Measurements from ENCODE around the gene CALR3. TPM values are rescaled to one million over a fixed set of nuclear protein-coding genes. Genes with fewer than 3 reads are reported as not detected.
"Not testable (repeated sequence)": the region's sequence is repeated elsewhere in the genome, so short reads cannot be mapped to it uniquely, and the experiment has no call there.

Gene CALR3
- total RNA-seq, 1 experiment from 2014 or later, result 0.71 TPM

DNA sequence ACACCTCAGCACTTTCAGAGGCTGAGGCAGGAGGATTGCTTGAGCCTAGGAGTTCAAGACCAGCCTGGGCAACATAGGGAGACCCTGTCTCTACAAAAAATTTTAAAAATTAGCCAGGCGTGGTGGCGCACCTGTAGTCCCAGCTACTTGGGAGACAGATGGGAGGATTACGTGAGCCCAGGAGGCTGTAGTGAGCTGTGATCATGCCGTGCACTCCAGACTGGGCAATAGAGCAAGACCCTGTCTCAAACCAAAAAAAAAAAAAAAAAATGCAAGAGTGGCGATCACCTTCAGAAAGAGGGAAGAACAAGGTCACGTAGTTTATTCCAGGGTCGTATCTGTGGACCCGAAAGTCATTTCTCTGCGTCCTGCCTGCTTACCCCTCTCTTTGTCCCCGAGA is 16.6 kb upstream of the CALR3 start:
- DNase-seq; H3K79me2 ChIP-seq (ENCODE audit: low read length); H3K4me2 ChIP-seq (ENCODE audit: low read depth, low read length, poor library complexity, severe bottlenecking); H3K27me3 ChIP-seq (ENCODE audit: low read length); H3K9ac ChIP-seq (ENCODE audit: low read length); H3K9me2 ChIP-seq (replicated peaks; ENCODE audit: insufficient read depth, low read length); H4K20me1 ChIP-seq (ENCODE audit: insufficient read depth, low read depth, low read length); H3K9me3 ChIP-seq (ENCODE audit: low read length); H3K4me3 ChIP-seq (ENCODE audit: low read length); H3K27ac ChIP-seq (ENCODE audit: low read length); H3K36me3 ChIP-seq (ENCODE audit: insufficient read depth, low read length); H2AFZ ChIP-seq (ENCODE audit: low read length): not testable (repeated sequence)
- peaks cover 11% of the 10 kb centered on the region for H3K4me1 ChIP-seq (ENCODE audit: low read length)

DNA sequence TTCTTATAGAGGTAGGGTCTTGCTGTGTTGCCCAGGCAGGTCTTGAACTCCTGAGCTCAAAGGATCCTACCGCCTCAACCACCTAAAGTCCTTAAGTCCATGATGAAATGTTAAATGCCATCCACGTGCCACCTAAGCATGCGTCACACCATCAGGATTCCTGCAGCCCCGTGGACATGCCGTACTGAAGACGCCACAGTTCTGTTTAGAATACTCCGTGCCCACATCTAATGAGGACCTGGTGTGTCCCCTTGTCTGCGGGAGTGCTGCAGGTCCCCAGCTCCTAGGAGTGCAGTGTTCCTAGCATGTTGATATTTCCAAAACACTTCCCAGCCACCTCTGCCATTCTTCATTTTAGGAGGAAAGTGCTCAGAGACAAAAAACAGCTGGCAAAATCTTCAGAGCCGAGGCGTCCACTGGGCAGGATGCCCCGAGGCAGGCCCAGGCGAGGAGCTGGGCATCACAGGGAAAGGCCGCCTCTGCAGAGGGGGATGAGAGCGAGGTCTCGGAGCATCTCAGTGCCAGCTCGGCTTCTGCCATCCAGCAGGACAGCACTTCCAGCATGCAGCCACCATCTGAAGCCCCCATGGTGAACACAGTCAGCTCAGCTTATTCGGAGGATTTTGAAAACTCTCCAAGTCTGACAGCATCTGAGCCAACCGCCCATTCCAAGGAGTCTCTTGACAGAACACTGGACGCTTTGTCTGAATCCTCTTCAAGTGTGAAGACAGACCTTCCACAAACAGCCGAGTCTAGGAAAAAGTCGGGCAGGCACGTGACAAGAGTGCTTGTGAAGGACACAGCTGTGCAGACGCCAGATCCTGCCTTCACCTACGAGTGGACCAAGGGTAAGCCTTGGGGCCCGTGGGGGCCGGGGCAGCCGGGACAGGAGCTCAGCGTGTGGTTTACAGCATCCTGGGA is 13.4 kb upstream of the CALR3 start:
- Histone ChIP-seq H3K4me2 (ENCODE audit: low read depth, low read length, poor library complexity, severe bottlenecking) (no peak overlapping the region), H3K4me1 (ENCODE audit: low read length) (peaks cover under 1% of the 10 kb centered on the region; the same call in 1 of the 2 replicates), H3K9me3 (ENCODE audit: low read length) (no peaks in the 10 kb centered on the region), H3K27ac (ENCODE audit: low read length) (no peak overlapping the region), H3K9ac (ENCODE audit: low read length) (no peak overlapping the region), H3K4me3 (ENCODE audit: low read length) (no peak overlapping the region), H2AFZ (ENCODE audit: low read length) (no peak overlapping the region), H3K36me3 (ENCODE audit: insufficient read depth, low read length) (0 out of 2 replicates have a peak, but pooled peaks cover 2% of the 10 kb centered on the region), H3K27me3 (ENCODE audit: low read length) (no peaks in the 10 kb centered on the region), H3K79me2 (ENCODE audit: low read length) (no peaks in the 10 kb centered on the region), H4K20me1 (ENCODE audit: insufficient read depth, low read depth, low read length) (no peaks in the 10 kb centered on the region), H3K9me2 (replicated peaks; ENCODE audit: insufficient read depth, low read length) (no peaks in the 10 kb centered on the region)
- no peak for DNase-seq

DNA sequence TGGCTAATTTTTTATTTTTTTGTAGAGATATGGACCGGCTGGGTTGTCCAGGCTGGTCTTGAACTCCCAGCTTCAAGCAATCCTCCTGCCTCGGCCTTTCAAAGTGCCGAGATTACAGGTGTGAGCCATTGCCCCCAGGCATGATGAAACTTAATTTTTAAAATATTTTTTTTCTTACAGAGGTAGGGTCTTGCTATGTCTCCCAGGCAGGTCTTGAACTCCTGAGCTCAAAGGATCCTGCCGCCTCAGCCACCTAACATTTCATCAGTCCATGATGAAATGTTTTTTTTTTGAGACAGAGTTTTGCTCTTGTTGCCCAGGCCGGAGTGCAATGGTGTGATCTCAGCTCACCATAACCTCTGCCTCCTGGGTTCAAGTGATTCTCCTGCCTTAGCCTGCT is 12.6 kb upstream of the CALR3 start:
- Histone ChIP-seq H3K9me2 (replicated peaks; ENCODE audit: insufficient read depth, low read length) (no peaks in the 10 kb centered on the region), H3K9ac (ENCODE audit: low read length) (no peak overlapping the region), H3K4me1 (ENCODE audit: low read length) (no peaks in the 10 kb centered on the region), H3K79me2 (ENCODE audit: low read length) (no peaks in the 10 kb centered on the region), H3K9me3 (ENCODE audit: low read length) (no peaks in the 10 kb centered on the region), H2AFZ (ENCODE audit: low read length) (no peak overlapping the region), H3K4me3 (ENCODE audit: low read length) (no peak overlapping the region), H3K36me3 (ENCODE audit: insufficient read depth, low read length) (0 out of 2 replicates have a peak, but pooled peaks cover 2% of the 10 kb centered on the region), H4K20me1 (ENCODE audit: insufficient read depth, low read depth, low read length) (no peaks in the 10 kb centered on the region), H3K27ac (ENCODE audit: low read length) (no peak overlapping the region), H3K4me2 (ENCODE audit: low read depth, low read length, poor library complexity, severe bottlenecking) (no peak overlapping the region), H3K27me3 (ENCODE audit: low read length) (no peaks in the 10 kb centered on the region)
- DNase-seq, result no peak

DNA sequence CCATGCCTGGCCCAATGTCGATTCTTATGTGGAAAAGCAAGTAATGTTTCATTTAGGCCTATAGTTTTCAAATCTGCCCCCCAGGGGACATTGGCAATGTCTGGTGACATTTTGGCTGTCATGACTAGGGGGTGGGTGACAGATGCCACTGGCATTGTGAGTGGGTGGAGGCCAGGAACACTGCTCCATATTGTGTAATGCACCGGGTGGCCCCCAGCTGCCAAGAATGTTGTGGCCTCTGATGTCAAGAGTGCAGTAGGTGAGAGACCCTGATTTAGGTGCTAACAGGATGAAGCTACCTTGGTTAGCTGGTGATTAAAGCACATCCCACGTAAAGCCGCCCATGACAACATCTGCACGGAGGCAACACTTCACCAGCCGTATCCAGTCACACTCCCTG is 11.0 kb upstream of the CALR3 start:
- Histone ChIP-seq H3K4me1 (ENCODE audit: low read length) (no peaks in the 10 kb centered on the region), H4K20me1 (ENCODE audit: insufficient read depth, low read depth, low read length) (no peaks in the 10 kb centered on the region), H3K27ac (ENCODE audit: low read length) (no peak overlapping the region), H3K4me3 (ENCODE audit: low read length) (no peak overlapping the region), H2AFZ (ENCODE audit: low read length) (no peak overlapping the region), H3K9me2 (replicated peaks; ENCODE audit: insufficient read depth, low read length) (no peaks in the 10 kb centered on the region), H3K27me3 (ENCODE audit: low read length) (no peaks in the 10 kb centered on the region), H3K36me3 (ENCODE audit: insufficient read depth, low read length) (0 out of 2 replicates have a peak, but pooled peaks cover 5% of the 10 kb centered on the region), H3K79me2 (ENCODE audit: low read length) (no peaks in the 10 kb centered on the region), H3K9me3 (ENCODE audit: low read length) (no peaks in the 10 kb centered on the region), H3K9ac (ENCODE audit: low read length) (no peak overlapping the region), H3K4me2 (ENCODE audit: low read depth, low read length, poor library complexity, severe bottlenecking) (no peak overlapping the region)
- no peak for DNase-seq

DNA sequence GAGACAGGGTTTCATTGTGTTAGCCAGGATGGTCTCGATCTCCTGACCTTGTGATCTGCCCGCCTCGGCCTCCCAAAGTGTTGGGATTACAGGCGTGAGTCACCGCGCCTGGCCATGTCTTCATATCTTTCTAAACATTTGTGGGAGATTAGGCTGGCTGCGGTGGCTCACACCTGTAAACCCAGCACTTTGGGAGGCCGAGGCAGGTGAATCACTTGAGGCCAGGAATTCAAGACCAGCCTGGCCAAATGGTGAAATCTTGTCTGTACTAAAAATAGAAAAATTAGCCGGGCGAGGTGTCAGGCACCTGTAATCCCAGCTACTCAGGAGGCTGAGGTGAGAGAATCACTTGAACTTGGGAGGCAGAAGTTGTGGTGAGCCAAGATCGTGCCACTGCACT is 10.2 kb upstream of the CALR3 start:
- H3K9me2 ChIP-seq (replicated peaks; ENCODE audit: insufficient read depth, low read length); H3K36me3 ChIP-seq (ENCODE audit: insufficient read depth, low read length); H2AFZ ChIP-seq (ENCODE audit: low read length); H3K27ac ChIP-seq (ENCODE audit: low read length); H3K4me3 ChIP-seq (ENCODE audit: low read length); H3K79me2 ChIP-seq (ENCODE audit: low read length); H3K9ac ChIP-seq (ENCODE audit: low read length); H3K9me3 ChIP-seq (ENCODE audit: low read length); H4K20me1 ChIP-seq (ENCODE audit: insufficient read depth, low read depth, low read length); H3K27me3 ChIP-seq (ENCODE audit: low read length); DNase-seq; H3K4me1 ChIP-seq (ENCODE audit: low read length); H3K4me2 ChIP-seq (ENCODE audit: low read depth, low read length, poor library complexity, severe bottlenecking): not testable (repeated sequence)

DNA sequence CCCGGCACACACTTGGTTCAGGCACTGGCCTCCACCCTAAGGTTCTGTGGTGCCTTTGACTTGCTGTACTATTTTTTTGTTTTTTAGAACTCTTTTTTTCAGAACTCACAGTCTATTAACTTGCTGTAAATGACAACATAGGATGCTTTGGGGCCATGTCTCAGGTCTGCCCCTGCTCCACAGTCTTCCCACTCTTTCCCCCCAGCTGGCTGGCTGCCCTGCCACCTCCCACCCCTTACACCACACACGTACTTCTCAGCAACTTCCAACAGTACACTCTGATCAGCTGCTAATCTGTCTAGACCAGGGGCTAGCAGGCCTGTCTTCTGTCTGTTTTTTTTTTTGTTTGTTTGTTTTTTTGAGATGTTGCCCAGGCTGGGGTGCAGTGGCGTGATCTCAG is 8.3 kb upstream of the CALR3 start:
- no peak overlapping the region for H2AFZ ChIP-seq (ENCODE audit: low read length)
- peaks cover 7% of the 10 kb centered on the region for H3K79me2 ChIP-seq (ENCODE audit: low read length)
- H3K4me1 ChIP-seq (ENCODE audit: low read length), result no peaks in the 10 kb centered on the region
- H3K4me3 ChIP-seq (ENCODE audit: low read length), result no peak overlapping the region
- H3K4me2 ChIP-seq (ENCODE audit: low read depth, low read length, poor library complexity, severe bottlenecking), result no peak overlapping the region
- peaks cover 12% of the 10 kb centered on the region; the same call in 1 of the 2 replicates for H3K36me3 ChIP-seq (ENCODE audit: insufficient read depth, low read length)
- no peaks in the 10 kb centered on the region for H3K27me3 ChIP-seq (ENCODE audit: low read length)
- H3K9me2 ChIP-seq (replicated peaks; ENCODE audit: insufficient read depth, low read length), result no peaks in the 10 kb centered on the region
- no peak overlapping the region for H3K9ac ChIP-seq (ENCODE audit: low read length)
- H4K20me1 ChIP-seq (ENCODE audit: insufficient read depth, low read depth, low read length), result no peaks in the 10 kb centered on the region
- H3K27ac ChIP-seq (ENCODE audit: low read length), result no peak overlapping the region
- DNase-seq, result no peak
- no peaks in the 10 kb centered on the region for H3K9me3 ChIP-seq (ENCODE audit: low read length)

DNA sequence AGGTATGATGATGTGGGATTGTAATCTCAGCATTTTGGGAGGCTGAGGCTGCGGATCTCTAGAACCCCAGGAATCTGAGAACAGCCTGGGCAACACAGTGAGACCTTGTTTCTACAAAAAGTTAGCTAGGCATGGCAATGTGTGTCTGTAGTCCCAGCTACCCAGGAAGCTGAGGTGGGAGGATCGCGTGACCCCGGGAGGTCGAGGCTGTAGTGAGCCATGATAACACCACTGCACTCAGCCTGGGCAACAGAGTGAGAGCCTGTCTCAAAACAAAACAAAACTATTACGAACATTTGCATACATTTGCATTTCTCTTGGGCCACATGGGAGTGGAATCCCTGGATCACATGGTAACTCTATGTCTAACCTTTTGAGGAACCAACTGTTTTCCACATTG is 1.9 kb upstream of the CALR3 start:
- Histone ChIP-seq H3K4me2 (ENCODE audit: low read depth, low read length, poor library complexity, severe bottlenecking) (peak overlapping the region; percentile 61), H3K9me3 (ENCODE audit: low read length) (no peaks in the 10 kb centered on the region), H4K20me1 (ENCODE audit: insufficient read depth, low read depth, low read length) (no peaks in the 10 kb centered on the region), H3K79me2 (ENCODE audit: low read length) (peaks cover 32% of the 10 kb centered on the region), H3K4me3 (ENCODE audit: low read length) (no peak overlapping the region), H3K9me2 (replicated peaks; ENCODE audit: insufficient read depth, low read length) (no peaks in the 10 kb centered on the region), H2AFZ (ENCODE audit: low read length) (no peak overlapping the region), H3K27ac (ENCODE audit: low read length) (0 out of 2 replicates have a peak overlapping the region, but pooled peaks have one; percentile 15), H3K36me3 (ENCODE audit: insufficient read depth, low read length) (peaks cover 10% of the 10 kb centered on the region; the same call in 1 of the 2 replicates), H3K4me1 (ENCODE audit: low read length) (peaks cover 21% of the 10 kb centered on the region), H3K9ac (ENCODE audit: low read length) (no peak overlapping the region), H3K27me3 (ENCODE audit: low read length) (no peaks in the 10 kb centered on the region)
- peak; percentile 54 for DNase-seq

DNA sequence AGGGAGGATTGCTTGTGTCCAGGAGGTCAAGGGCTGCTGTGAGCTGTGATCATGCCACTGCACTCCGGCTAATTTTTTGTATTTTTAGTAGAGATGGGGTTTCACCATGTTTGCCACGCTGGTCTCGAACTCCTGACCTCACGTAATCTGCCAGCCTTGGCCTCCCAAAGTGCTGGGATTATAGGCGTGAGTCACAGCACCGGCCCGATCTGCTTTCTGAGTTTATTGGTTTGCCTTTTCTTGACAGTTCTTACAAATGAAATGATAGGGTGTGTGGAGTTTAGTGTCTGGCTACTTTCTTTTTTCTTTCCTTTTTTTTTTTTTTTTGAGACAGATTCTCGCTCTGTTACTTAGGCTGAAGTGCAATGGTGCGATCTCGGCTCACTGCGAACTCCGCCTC is 1.1 kb upstream of the CALR3 start:
- H3K27me3 ChIP-seq (ENCODE audit: low read length), result no peaks in the 10 kb centered on the region
- peaks cover 7% of the 10 kb centered on the region; the same call in 1 of the 2 replicates for H3K36me3 ChIP-seq (ENCODE audit: insufficient read depth, low read length)
- no peaks in the 10 kb centered on the region for H4K20me1 ChIP-seq (ENCODE audit: insufficient read depth, low read depth, low read length)
- H3K4me1 ChIP-seq (ENCODE audit: low read length), result peaks cover 21% of the 10 kb centered on the region
- H3K4me2 ChIP-seq (ENCODE audit: low read depth, low read length, poor library complexity, severe bottlenecking), result peak overlapping the region; percentile 61
- H3K79me2 ChIP-seq (ENCODE audit: low read length), result peaks cover 32% of the 10 kb centered on the region
- no peak overlapping the region; the same call in 1 of the 2 replicates for H3K27ac ChIP-seq (ENCODE audit: low read length)
- no peak overlapping the region for H2AFZ ChIP-seq (ENCODE audit: low read length)
- peak overlapping the region; percentile 66 for H3K4me3 ChIP-seq (ENCODE audit: low read length)
- H3K9me2 ChIP-seq (replicated peaks; ENCODE audit: insufficient read depth, low read length), result no peaks in the 10 kb centered on the region
- no peak for DNase-seq
- no peaks in the 10 kb centered on the region for H3K9me3 ChIP-seq (ENCODE audit: low read length)
- peak overlapping the region; percentile 67 for H3K9ac ChIP-seq (ENCODE audit: low read length)
